Keratinocyte (primary cell): ENCODE results near the gene STX7. TPM values are rescaled to one million over a fixed set of nuclear protein-coding genes. Genes with fewer than 3 reads are reported as not detected.

ENCODE experiments used
- DNase-seq: peaks from one replicate; pipeline ENCODE4 v3.0.0-alpha.2; 2011; ENCODE audit warnings: low read depth, missing footprints, low spot score
- FAIRE-seq: peaks from 2 replicates; lab custom pipeline; 2011; peaks lifted over from hg19 to GRCh38; lab: Jason Lieb, UNC
- H2AFZ ChIP-seq: 2 replicates; pipeline ENCODE4 v1.6.0; 2012; ENCODE audit warnings: low read length, control low read depth, inconsistent platforms; ENCODE audit not compliant: control insufficient read depth
- H3K27ac ChIP-seq: 2 replicates; pipeline ENCODE4 v1.5.1; 2011; ENCODE audit warnings: low read length; ENCODE audit not compliant: control insufficient read depth, insufficient read depth
- H3K27me3 ChIP-seq: 3 replicates; pipeline ENCODE4 v1.6.0; 2011; ENCODE audit warnings: low read length; ENCODE audit not compliant: control insufficient read depth, insufficient read depth; ENCODE audit errors: extremely low read depth
- H3K36me3 ChIP-seq, 2 experiments: 2 replicates in 1 of 2; 3 replicates in 1 of 2; pipeline ENCODE4 v1.5.1; 2011; ENCODE audit warnings: low read length in 2 of 2, mild to moderate bottlenecking in 1 of 2; ENCODE audit not compliant: control insufficient read depth in 2 of 2, insufficient read depth in 2 of 2; ENCODE audit errors: extremely low read depth in 1 of 2
- H3K4me1 ChIP-seq: 3 replicates; pipeline ENCODE4 v1.5.1; 2011; ENCODE audit warnings: low read length; ENCODE audit not compliant: control insufficient read depth, insufficient read depth; ENCODE audit errors: extremely low read depth
- H3K4me2 ChIP-seq: 3 replicates; pipeline ENCODE4 v1.6.0; 2011; ENCODE audit warnings: low read depth, low read length; ENCODE audit not compliant: control insufficient read depth, insufficient read depth; ENCODE audit errors: extremely low read depth
- H3K4me3 ChIP-seq, 3 experiments: fragments of 200-600 bp in 1 of 3; sonication (generic) in 1 of 3; 2 replicates in 2 of 3; 3 replicates in 1 of 3; pipeline ENCODE4 v1.5.1; 2011 to 2016; ENCODE audit warnings: low read length in 3 of 3, mild to moderate bottlenecking in 3 of 3, control low read depth in 2 of 3, inconsistent platforms in 1 of 3, low read depth in 1 of 3, mixed read lengths in 1 of 3, mixed run types in 1 of 3, moderate library complexity in 1 of 3; ENCODE audit not compliant: control insufficient read depth in 2 of 3, insufficient read depth in 2 of 3; ENCODE audit errors: extremely low read depth in 1 of 3
- H3K79me2 ChIP-seq: 2 replicates; pipeline ENCODE4 v1.6.0; 2012; ENCODE audit warnings: low read length; ENCODE audit not compliant: control insufficient read depth, insufficient read depth
- H3K9ac ChIP-seq: 3 replicates; pipeline ENCODE4 v1.6.0; 2011; ENCODE audit warnings: low read length; ENCODE audit not compliant: control insufficient read depth, insufficient read depth; ENCODE audit errors: extremely low read depth
- H3K9me1 ChIP-seq: 3 replicates; pipeline ENCODE4 v1.6.0; 2011; ENCODE audit warnings: low read length; ENCODE audit not compliant: control insufficient read depth, insufficient read depth; ENCODE audit errors: extremely low read depth
- H3K9me3 ChIP-seq: 2 replicates; pipeline ENCODE4 v1.5.1; 2012; ENCODE audit warnings: low read depth, low read length; ENCODE audit not compliant: control insufficient read depth
- H4K20me1 ChIP-seq: 3 replicates; pipeline ENCODE4 v1.6.0; 2011; ENCODE audit warnings: low read length; ENCODE audit not compliant: control insufficient read depth, insufficient read depth; ENCODE audit errors: extremely low read depth
- EZH2 ChIP-seq: IDR thresholded peaks from one replicate; pipeline ENCODE4 v1.6.1; 2012; ENCODE audit warnings: inconsistent platforms, mild to moderate bottlenecking, low read length, moderate library complexity
- dilution Hi-C: fragments of 300-500 bp; cut with MboI; formaldehyde crosslinking; loops from one replicate; pipeline ENCODE4 v1.7.0; 2020; ENCODE audit warnings: low sequenced_read_pairs; ENCODE audit not compliant: extremely low pct_ligation_motif_present
- polyA plus RNA-seq, 5 experiments: library from polyadenylated mRNA; depleted of rRNA in 3 of 5; stranded (reverse) in 3 of 5; stranded (forward) in 1 of 5; unstranded in 1 of 5; fragments of >200 nt; gene quantifications; 1 replicate in 1 of 5; 2 replicates in 3 of 5; 3 replicates in 1 of 5; pipeline versions ENCODE4 v1.2.1 to v1.2.3, GENCODE V29; 2011 to 2012; ENCODE audit warnings: missing spikeins in 2 of 5, low read depth in 1 of 5, low replicate concordance in 1 of 5
- TF ChIP-seq, protein P1 (sequence below), 3 experiments: IDR thresholded peaks in 1 of 3; conservative IDR thresholded peaks in 1 of 3; optimal IDR thresholded peaks in 1 of 3; 2 replicates in 2 of 3; 3 replicates in 1 of 3; pipeline versions ENCODE3 to v1.5.1; 2011; ENCODE audit warnings: low read length in 3 of 3, mild to moderate bottlenecking in 3 of 3, moderate library complexity in 2 of 3, control low read depth in 1 of 3, inconsistent platforms in 1 of 3; ENCODE audit not compliant: insufficient read depth in 2 of 3; ENCODE audit errors: extremely low read depth in 1 of 3

Gene STX7
- polyA plus RNA-seq, 1 donor (not counting 4 experiments of a cell fraction or from before 2014, with no cell fraction given): 41.0 TPM

DNA sequence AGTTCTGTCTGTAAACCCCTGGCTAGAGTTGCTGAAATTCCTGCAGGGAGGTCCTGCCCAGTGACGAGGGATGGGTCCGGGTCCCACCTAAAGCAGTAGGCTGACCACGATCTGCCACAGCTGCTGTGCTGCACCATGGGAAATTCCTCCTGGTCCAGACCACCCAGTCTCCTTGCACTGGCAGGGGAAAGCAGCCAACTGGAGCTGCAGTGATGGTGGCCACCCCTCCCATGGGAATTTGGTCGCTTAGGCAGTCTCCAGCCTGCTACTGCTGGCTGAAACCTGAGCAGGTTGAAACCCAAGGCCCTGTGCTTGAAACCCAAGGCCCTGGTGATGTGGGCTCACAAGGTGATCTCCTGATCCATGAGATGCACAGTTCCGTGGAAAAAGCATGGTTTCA, 87.7 kb downstream of the STX7 start:
- H4K20me1 ChIP-seq: no peaks in the 10 kb centered on the region
- H3K9me1 ChIP-seq: no peaks in the 10 kb centered on the region
- no peaks in the 10 kb centered on the region for H3K36me3 ChIP-seq
- no peak overlapping the region for H3K4me3 ChIP-seq
- H2AFZ ChIP-seq: no peak overlapping the region
- H3K9ac ChIP-seq: no peak overlapping the region
- dilution Hi-C loops: no loop called here
- H3K4me2 ChIP-seq: no peak overlapping the region
- no peaks in the 10 kb centered on the region for H3K27me3 ChIP-seq
- H3K79me2 ChIP-seq: no peaks in the 10 kb centered on the region
- H3K27ac ChIP-seq: no peak overlapping the region
- TF ChIP-seq EZH2: no peak
- TF ChIP-seq, protein P1, sequence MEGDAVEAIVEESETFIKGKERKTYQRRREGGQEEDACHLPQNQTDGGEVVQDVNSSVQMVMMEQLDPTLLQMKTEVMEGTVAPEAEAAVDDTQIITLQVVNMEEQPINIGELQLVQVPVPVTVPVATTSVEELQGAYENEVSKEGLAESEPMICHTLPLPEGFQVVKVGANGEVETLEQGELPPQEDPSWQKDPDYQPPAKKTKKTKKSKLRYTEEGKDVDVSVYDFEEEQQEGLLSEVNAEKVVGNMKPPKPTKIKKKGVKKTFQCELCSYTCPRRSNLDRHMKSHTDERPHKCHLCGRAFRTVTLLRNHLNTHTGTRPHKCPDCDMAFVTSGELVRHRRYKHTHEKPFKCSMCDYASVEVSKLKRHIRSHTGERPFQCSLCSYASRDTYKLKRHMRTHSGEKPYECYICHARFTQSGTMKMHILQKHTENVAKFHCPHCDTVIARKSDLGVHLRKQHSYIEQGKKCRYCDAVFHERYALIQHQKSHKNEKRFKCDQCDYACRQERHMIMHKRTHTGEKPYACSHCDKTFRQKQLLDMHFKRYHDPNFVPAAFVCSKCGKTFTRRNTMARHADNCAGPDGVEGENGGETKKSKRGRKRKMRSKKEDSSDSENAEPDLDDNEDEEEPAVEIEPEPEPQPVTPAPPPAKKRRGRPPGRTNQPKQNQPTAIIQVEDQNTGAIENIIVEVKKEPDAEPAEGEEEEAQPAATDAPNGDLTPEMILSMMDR (optimal IDR thresholded peaks at IDR 0.05 in 1 of 3, IDR thresholded peaks at IDR 0.05 in 1 of 3, conservative IDR thresholded peaks at IDR 0.05 in 1 of 3; ENCODE audit: extremely low read depth in 1 of 3, insufficient read depth in 2 of 3, low read length in 3 of 3): no peak
- no peak for DNase-seq
- H3K9me3 ChIP-seq: no peaks in the 10 kb centered on the region
- no peaks in the 10 kb centered on the region for H3K4me1 ChIP-seq
- FAIRE-seq: no peak

DNA sequence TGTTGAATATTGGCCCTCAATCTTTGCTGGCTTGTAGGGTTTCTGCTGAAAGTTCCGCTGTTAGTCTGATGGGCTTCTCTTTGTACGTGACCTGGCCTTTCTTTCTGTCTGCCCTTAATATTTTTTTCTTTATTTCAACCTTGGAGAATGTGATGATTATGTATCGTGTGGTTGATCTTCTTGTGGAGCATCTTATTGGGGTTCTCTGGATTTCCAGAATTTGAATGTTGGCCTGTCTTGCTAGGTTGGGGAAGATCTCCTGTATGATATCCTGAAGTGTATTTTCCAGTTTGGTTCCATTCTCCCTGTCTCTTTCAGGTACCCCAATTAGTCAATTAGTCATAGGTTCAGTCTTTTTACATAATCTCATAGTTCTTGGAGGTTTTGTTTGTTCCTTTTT, 89.1 kb downstream of the STX7 start:
- FAIRE-seq (no peak), DNase-seq (no peak)
- no peaks in the 10 kb centered on the region for H4K20me1 ChIP-seq
- H3K9me1 ChIP-seq: no peaks in the 10 kb centered on the region
- H3K4me3 ChIP-seq: no peak overlapping the region
- no peaks in the 10 kb centered on the region for H3K36me3 ChIP-seq
- H3K4me2 ChIP-seq: no peak overlapping the region
- no peak overlapping the region for H2AFZ ChIP-seq
- no peaks in the 10 kb centered on the region for H3K79me2 ChIP-seq
- H3K27me3 ChIP-seq: no peaks in the 10 kb centered on the region
- no peaks in the 10 kb centered on the region for H3K9me3 ChIP-seq
- no peak overlapping the region for H3K27ac ChIP-seq
- H3K4me1 ChIP-seq: no peaks in the 10 kb centered on the region
- no peak overlapping the region for H3K9ac ChIP-seq
- TF ChIP-seq, protein P1 (optimal IDR thresholded peaks at IDR 0.05 in 1 of 3, IDR thresholded peaks at IDR 0.05 in 1 of 3, conservative IDR thresholded peaks at IDR 0.05 in 1 of 3; ENCODE audit: extremely low read depth in 1 of 3, insufficient read depth in 2 of 3, low read length in 3 of 3): no peak
- no peak for TF ChIP-seq EZH2
- dilution Hi-C loops: no loop called here
